A549 (cell line): Measurements from ENCODE around the gene BICDL1. TPM values are rescaled to one million over a fixed set of nuclear protein-coding genes. Genes with fewer than 3 reads are reported as not detected.
A peak's percentile ranks its signal among the peaks of the same experiment; 100 is the strongest.

Experiments used
- ATAC-seq, 2 experiments: fragments of 200-7000 bp in 1 of 2; fragments of >200 bp in 1 of 2; cut with Nextera tagmentation in 1 of 2; cut with Tn5 transposase in 1 of 2; 3 replicates each; pipeline versions ENCODE4 v1.8.0 to v1.9.1; 2018 to 2020; ENCODE audit warnings: mild to moderate bottlenecking in 1 of 2, moderate library complexity in 1 of 2
- CTCF ChIA-PET: fragments of 300-600 bp; sonication (Branson Sonifier 250); formaldehyde crosslinking; extraction: SDS; loops from one replicate; lab custom pipeline; 2021; ENCODE audit warnings: antibody characterized with exemption, inconsistent platforms; lab: Yijun Ruan, JAX
- POLR2A ChIA-PET: fragments of 350-600 bp; formaldehyde crosslinking; extraction: SDS; loops from one replicate; lab custom pipeline; 2021; ENCODE audit warnings: antibody characterized with exemption, inconsistent platforms; lab: Yijun Ruan, JAX
- DNase-seq, 2 experiments: peaks; one replicate each; pipeline versions ENCODE4 v3.0.0 to v3.0.0-alpha.2; 2011 to 2016; ENCODE audit warnings: low read depth in 1 of 2, low spot score in 1 of 2
- FAIRE-seq: peaks from 2 replicates; lab custom pipeline; 2011; peaks lifted over from hg19 to GRCh38; lab: Jason Lieb, UNC
- H3K27ac ChIP-seq, 2 experiments: fragments of >200 bp; sonication (Bioruptor Twin); formaldehyde crosslinking; 3 replicates each; pipeline ENCODE4 v1.5.1; 2016 to 2017
- H3K4me1 ChIP-seq: fragments of >200 bp; sonication (Bioruptor Twin); formaldehyde crosslinking; 3 replicates; pipeline ENCODE4 v1.6.1; 2016
- H3K4me2 ChIP-seq: fragments of >200 bp; sonication (Bioruptor Twin); formaldehyde crosslinking; 3 replicates; pipeline ENCODE4 v1.6.1; 2016
- H3K4me3 ChIP-seq: fragments of >200 bp; sonication (Bioruptor Twin); formaldehyde crosslinking; 3 replicates; pipeline ENCODE4 v1.5.1; 2016
- H3K9me3 ChIP-seq: fragments of >200 bp; sonication (Bioruptor Twin); formaldehyde crosslinking; 3 replicates; pipeline ENCODE4 v1.6.1; 2016
- CBX2 ChIP-seq: fragments of 200-600 bp; sonication (generic); IDR thresholded peaks from 2 replicates; pipeline ENCODE4 v1.6.1; 2016; ENCODE audit warnings: low read depth, mild to moderate bottlenecking, borderline replicate concordance
- CHD2 ChIP-seq: fragments of 150-350 bp; IDR thresholded peaks from 2 replicates; pipeline ENCODE4 v1.6.1; 2014; ENCODE audit warnings: low read length; ENCODE audit not compliant: partially characterized antibody
- EP300 ChIP-seq, 2 experiments: fragments of >200 bp; sonication (Bioruptor Twin); formaldehyde crosslinking; IDR thresholded peaks; 2 replicates in 1 of 2; 3 replicates in 1 of 2; pipeline ENCODE4 v1.6.1; 2016 to 2017
- ESRRA ChIP-seq: fragments of 150-350 bp; IDR thresholded peaks from 2 replicates; pipeline ENCODE4 v1.6.1; 2014; ENCODE audit warnings: mild to moderate bottlenecking, low read length, borderline replicate concordance
- FOSB ChIP-seq: fragments of 250-450 bp; sonication (Bioruptor Pico); IDR thresholded peaks from 2 replicates; pipeline ENCODE4 v1.5.0; 2020; ENCODE audit warnings: mild to moderate bottlenecking, moderate library complexity
- FOSL2 ChIP-seq, 2 experiments: fragments of 450-650 bp in 1 of 2; fragments of >200 bp in 1 of 2; sonication (Bioruptor Twin) in 1 of 2; formaldehyde crosslinking; IDR thresholded peaks; 2 replicates each; pipeline versions ENCODE4 v1.5.0 to v1.6.1; 2016 to 2020; ENCODE audit warnings: mild to moderate bottlenecking in 1 of 2, moderate library complexity in 1 of 2
- FOXS1 ChIP-seq: fragments of 250-450 bp; sonication (Bioruptor Pico); IDR thresholded peaks from 2 replicates; pipeline ENCODE4 v1.5.0; 2020; ENCODE audit warnings: mild to moderate bottlenecking, moderate library complexity
- GATA3 ChIP-seq: IDR thresholded peaks from 2 replicates; pipeline ENCODE4 v1.6.1; 2012; ENCODE audit warnings: borderline replicate concordance
- HDAC2 ChIP-seq: fragments of 200-600 bp; sonication (generic); IDR thresholded peaks from 2 replicates; pipeline ENCODE4 v1.6.1; 2016
- HEYL ChIP-seq: fragments of 250-450 bp; sonication (Bioruptor Pico); IDR thresholded peaks from 2 replicates; pipeline ENCODE4 v1.8.0; 2021; ENCODE audit warnings: mild to moderate bottlenecking, moderate library complexity
- HOXA7 ChIP-seq: fragments of 250-450 bp; sonication (Bioruptor Pico); IDR thresholded peaks from 2 replicates; pipeline ENCODE4 v1.5.0; 2020; ENCODE audit warnings: mild to moderate bottlenecking, moderate library complexity
- JUN ChIP-seq, 2 experiments: fragments of >200 bp; sonication (Bioruptor Twin); formaldehyde crosslinking; IDR thresholded peaks; 2 replicates in 1 of 2; 3 replicates in 1 of 2; pipeline ENCODE4 v1.6.1; 2016 to 2017
- KDM1A ChIP-seq: fragments of 200-600 bp; sonication (generic); IDR thresholded peaks from 2 replicates; pipeline ENCODE4 v1.6.1; 2016; ENCODE audit warnings: low read depth, mild to moderate bottlenecking
- MAZ ChIP-seq: fragments of 150-350 bp; IDR thresholded peaks from 2 replicates; pipeline ENCODE4 v1.6.1; 2014; ENCODE audit warnings: antibody characterized with exemption, low read depth, low read length, borderline replicate concordance
- NFE2L2 ChIP-seq: fragments of 150-350 bp; conservative IDR thresholded peaks from 2 replicates; pipeline ENCODE4 v1.6.1; 2014; ENCODE audit warnings: low read length
- POLR2AphosphoS2 ChIP-seq: conservative IDR thresholded peaks from 2 replicates; pipeline ENCODE4 v1.6.1; 2012; ENCODE audit warnings: low read length, improper control_type of control experiment, inconsistent platforms
- RAD21 ChIP-seq, 2 experiments: fragments of >200 bp in 1 of 2; sonication (Bioruptor Twin) in 1 of 2; formaldehyde crosslinking in 1 of 2; IDR thresholded peaks in 1 of 2; conservative IDR thresholded peaks in 1 of 2; 2 replicates in 1 of 2; 3 replicates in 1 of 2; pipeline ENCODE4 v1.6.1; 2012 to 2018; ENCODE audit warnings: inconsistent platforms in 1 of 2
- RARB ChIP-seq: fragments of 250-450 bp; sonication (Bioruptor Pico); IDR thresholded peaks from 2 replicates; pipeline ENCODE4 v1.8.0; 2021; ENCODE audit warnings: mild to moderate bottlenecking, moderate library complexity
- RFX5 ChIP-seq: fragments of 450-650 bp; IDR thresholded peaks from 2 replicates; pipeline ENCODE4 v1.7.1; 2014; ENCODE audit warnings: antibody characterized with exemption, mild to moderate bottlenecking, moderate library complexity
- SREBF2 ChIP-seq: fragments of 450-650 bp; IDR thresholded peaks from 2 replicates; pipeline ENCODE4 v1.6.1; 2014; ENCODE audit warnings: mild to moderate bottlenecking, moderate library complexity
- TFCP2L1 ChIP-seq: fragments of 250-450 bp; sonication (Bioruptor Pico); IDR thresholded peaks from 2 replicates; pipeline ENCODE4 v1.5.0; 2021; ENCODE audit warnings: mild to moderate bottlenecking
- TP53 ChIP-seq: fragments of 250-450 bp; sonication (Bioruptor Pico); IDR thresholded peaks from 2 replicates; pipeline ENCODE4 v1.5.0; 2021; ENCODE audit warnings: mild to moderate bottlenecking, moderate library complexity
- ZC3H11A ChIP-seq: fragments of 450-650 bp; IDR thresholded peaks from 2 replicates; pipeline ENCODE4 v1.6.1; 2014; ENCODE audit warnings: antibody characterized with exemption, mild to moderate bottlenecking
- WGBS: methylation state at CpG from one replicate; pipeline ENCODE4 v1.1.6; 2017; ENCODE audit errors: missing lambda C conversion rate; 5-methylcytosine and 5-hydroxymethylcytosine counted together
- polyA plus RNA-seq, 4 experiments: library from polyadenylated mRNA; depleted of rRNA in 3 of 4; stranded (reverse); fragments of >200 nt; fragmentation: RNase III in 1 of 4; extraction: RNeasy Plus Mini Kit Qiagen cat#74134 plus additional on column Dnase treatment in 1 of 4; gene quantifications; 2 replicates in 3 of 4; 3 replicates in 1 of 4; pipeline ENCODE4 v1.2.3, GENCODE V29; 2011 to 2017
- TF ChIP-seq, protein P1 (sequence below): IDR thresholded peaks from 2 replicates; pipeline ENCODE4 v1.6.1; 2012; ENCODE audit warnings: low read depth, borderline replicate concordance
- TF ChIP-seq, protein P2 (sequence below): fragments of 150-350 bp; IDR thresholded peaks from 2 replicates; pipeline ENCODE4 v1.6.1; 2014; ENCODE audit warnings: low read depth, mild to moderate bottlenecking, low read length
- TF ChIP-seq, protein P3 (sequence below): IDR thresholded peaks from 2 replicates; pipeline ENCODE4 v1.6.1; 2012
- TF ChIP-seq, protein P4 (sequence below): IDR thresholded peaks from 2 replicates; pipeline ENCODE4 v1.6.1; 2012

The BICDL1 gene
- polyA plus RNA-seq, 2 of the 4 experiments (the other 2 are of a cell fraction) = 3.8 to 4.5 TPM

DNA sequence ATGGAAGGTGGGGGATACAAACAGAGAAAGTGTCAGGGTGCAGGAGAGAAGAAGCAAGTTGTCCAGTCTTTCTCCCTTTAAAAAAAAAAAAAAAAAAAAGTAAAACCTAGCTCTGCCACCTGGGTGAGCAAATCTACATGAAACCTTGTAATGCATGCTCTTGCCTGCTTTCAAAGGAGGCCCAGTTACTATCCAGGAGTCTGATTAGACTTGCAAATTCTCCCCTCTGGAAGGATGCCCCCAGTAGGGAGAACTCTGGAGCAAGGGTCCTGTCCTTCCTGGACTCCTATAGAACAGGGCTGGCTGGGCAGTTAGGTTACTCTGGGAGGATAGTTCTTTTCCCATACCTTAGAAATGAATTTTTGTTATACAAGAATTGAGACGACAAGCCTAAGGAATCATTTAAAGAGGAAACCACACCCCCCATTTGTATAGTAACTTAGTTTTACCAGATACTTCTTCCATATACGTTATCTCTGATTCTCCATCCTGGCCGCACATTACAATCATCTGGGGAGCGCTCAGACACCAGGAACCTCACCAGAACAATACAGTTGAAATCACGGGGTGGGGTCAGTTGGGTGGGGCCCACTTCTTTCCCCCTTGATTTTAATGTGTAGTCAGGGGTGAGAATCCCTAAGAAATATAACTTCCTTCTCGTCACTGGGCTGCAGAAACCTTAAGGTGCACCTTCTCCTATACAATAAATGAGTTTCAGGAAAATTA is 97.0 kb downstream of the BICDL1 start:
- no peaks in the 10 kb centered on the region for H3K9me3 ChIP-seq
- peaks cover 17% of the 10 kb centered on the region for H3K4me1 ChIP-seq
- ChIA-PET POLR2A (interaction anchor here (1.0 to 1.5 kb wide), 4 partner anchors 31 to 115 kb away, joined by 3 to 19 read pairs (median 8); partner anchors contain the start of genes BICDL1, RAB35 and RPLP0), CTCF (interaction anchor here (0.7 to 1.6 kb wide), 9 partner anchors 7 to 157 kb away, joined by 3 to 10 read pairs (median 3); no protein-coding TSS in a partner anchor)
- ATAC-seq (0 out of 6 replicates have a peak, but pooled peaks of 1 of the 2 experiments have one; percentile 5), DNase-seq (no peak), FAIRE-seq (no peak)
- H3K4me3 ChIP-seq = peak overlapping the region; percentile 41
- H3K27ac ChIP-seq = peak overlapping the region; percentile 87 to 89
- H3K4me2 ChIP-seq = peak overlapping the region; percentile 90
- WGBS = 71% methylated on average over 6 of the region's 6 CpGs
- TF ChIP-seq HOXA7 (CRISPR knock-in tag) (no peak), POLR2AphosphoS2 (no peak), JUN (IDR thresholded peaks at IDR 0.05) (no peak), SREBF2 (no peak), CBX2 (no peak), RAD21 (conservative IDR thresholded peaks at IDR 0.05 in 1 of 2, IDR thresholded peaks at IDR 0.05 in 1 of 2) (no peak), CHD2 (no peak), FOSL2 (IDR thresholded peaks at IDR 0.05) (no peak), FOSL2 (CRISPR knock-in tag; IDR thresholded peaks at IDR 0.05) (no peak), ZC3H11A (no peak), HEYL (CRISPR knock-in tag) (no peak), FOSB (CRISPR knock-in tag) (no peak), RFX5 (no peak), GATA3 (no peak), NFE2L2 (no peak), KDM1A (no peak), MAZ (no peak), TFCP2L1 (no peak)
- TF ChIP-seq, protein P1, sequence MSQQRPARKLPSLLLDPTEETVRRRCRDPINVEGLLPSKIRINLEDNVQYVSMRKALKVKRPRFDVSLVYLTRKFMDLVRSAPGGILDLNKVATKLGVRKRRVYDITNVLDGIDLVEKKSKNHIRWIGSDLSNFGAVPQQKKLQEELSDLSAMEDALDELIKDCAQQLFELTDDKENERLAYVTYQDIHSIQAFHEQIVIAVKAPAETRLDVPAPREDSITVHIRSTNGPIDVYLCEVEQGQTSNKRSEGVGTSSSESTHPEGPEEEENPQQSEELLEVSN = no peak
- TF ChIP-seq, protein P2, sequence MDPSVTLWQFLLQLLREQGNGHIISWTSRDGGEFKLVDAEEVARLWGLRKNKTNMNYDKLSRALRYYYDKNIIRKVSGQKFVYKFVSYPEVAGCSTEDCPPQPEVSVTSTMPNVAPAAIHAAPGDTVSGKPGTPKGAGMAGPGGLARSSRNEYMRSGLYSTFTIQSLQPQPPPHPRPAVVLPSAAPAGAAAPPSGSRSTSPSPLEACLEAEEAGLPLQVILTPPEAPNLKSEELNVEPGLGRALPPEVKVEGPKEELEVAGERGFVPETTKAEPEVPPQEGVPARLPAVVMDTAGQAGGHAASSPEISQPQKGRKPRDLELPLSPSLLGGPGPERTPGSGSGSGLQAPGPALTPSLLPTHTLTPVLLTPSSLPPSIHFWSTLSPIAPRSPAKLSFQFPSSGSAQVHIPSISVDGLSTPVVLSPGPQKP = no peak
- TF ChIP-seq, protein P3, sequence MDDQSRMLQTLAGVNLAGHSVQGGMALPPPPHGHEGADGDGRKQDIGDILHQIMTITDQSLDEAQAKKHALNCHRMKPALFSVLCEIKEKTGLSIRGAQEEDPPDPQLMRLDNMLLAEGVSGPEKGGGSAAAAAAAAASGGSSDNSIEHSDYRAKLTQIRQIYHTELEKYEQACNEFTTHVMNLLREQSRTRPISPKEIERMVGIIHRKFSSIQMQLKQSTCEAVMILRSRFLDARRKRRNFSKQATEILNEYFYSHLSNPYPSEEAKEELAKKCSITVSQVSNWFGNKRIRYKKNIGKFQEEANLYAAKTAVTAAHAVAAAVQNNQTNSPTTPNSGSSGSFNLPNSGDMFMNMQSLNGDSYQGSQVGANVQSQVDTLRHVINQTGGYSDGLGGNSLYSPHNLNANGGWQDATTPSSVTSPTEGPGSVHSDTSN = no peak

DNA sequence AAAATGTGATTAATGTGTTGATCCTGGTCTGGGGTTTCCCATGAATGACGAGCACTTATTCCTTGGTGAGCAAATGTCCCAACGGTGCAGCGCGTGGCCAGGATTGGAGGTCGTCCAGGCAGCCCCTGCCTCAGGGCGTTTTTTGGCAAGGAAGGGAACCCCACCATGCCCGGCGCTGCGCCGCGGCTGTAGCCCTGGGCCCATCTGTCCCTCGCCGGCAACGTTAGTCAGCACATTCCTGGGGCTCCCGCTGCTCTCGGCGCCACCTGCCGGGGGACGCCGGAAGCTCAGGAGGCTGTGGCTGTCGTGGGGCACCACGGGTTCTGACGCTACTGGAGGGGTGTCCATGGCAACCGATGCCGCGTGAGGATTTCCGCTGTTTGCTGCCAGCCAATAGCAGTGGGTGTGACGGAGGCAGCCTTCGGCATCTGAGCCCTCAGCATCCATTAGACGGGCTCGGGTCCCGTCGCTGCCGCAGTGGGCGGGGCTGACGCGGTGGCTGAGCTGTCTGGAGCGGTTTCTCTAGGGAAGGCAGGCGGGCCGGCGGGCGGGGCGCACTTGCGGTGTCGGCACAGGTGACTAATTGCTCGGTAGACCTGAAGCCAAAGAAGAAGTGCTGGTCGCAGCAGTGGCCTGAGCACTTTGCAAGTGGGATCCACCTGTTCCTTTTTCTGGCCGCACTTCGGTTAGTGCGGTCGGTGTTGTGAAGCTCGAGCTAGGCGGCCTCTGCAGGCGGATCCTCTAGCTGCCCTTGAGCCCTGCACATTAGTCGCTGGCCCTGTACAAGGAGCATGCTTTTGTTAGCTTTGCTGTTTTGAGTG is 98.0 kb downstream of the BICDL1 start:
- Histone ChIP-seq H3K4me3 (peak overlapping the region; percentile 41), H3K4me2 (peak overlapping the region; percentile 90), H3K4me1 (peaks cover 17% of the 10 kb centered on the region), H3K27ac (peak overlapping the region; percentile 87 to 89), H3K9me3 (no peaks in the 10 kb centered on the region)
- FAIRE-seq (peak; percentile 95), ATAC-seq (peak; percentile 94 to 97), DNase-seq (peak; percentile 99)
- ChIA-PET CTCF (interaction anchor here (0.7 to 1.9 kb wide), 21 partner anchors 8 to 144 kb away, joined by 3 to 10 read pairs (median 3); partner anchors contain the start of gene BICDL1), POLR2A (interaction anchor here (0.5 to 1.5 kb wide), 10 partner anchors 16 to 221 kb away, joined by 3 to 19 read pairs (median 4); partner anchors contain the start of genes BICDL1, RAB35 and RPLP0)
- 4% methylated on average over 44 of the region's 55 CpGs for WGBS
- no peak for TF ChIP-seq RARB
- TF ChIP-seq TP53 (CRISPR knock-in tag) = peak; percentile 86; the same call in 1 of the 2 replicates
- TF ChIP-seq EP300 (IDR thresholded peaks at IDR 0.05) = no peak
- TF ChIP-seq, protein P4, sequence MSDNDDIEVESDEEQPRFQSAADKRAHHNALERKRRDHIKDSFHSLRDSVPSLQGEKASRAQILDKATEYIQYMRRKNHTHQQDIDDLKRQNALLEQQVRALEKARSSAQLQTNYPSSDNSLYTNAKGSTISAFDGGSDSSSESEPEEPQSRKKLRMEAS = peak; percentile 86
- TF ChIP-seq, protein P1 = peak; percentile 60
- no peak for TF ChIP-seq ESRRA
- TF ChIP-seq RAD21 (conservative IDR thresholded peaks at IDR 0.05 in 1 of 2, IDR thresholded peaks at IDR 0.05 in 1 of 2) = peak; percentile 79 to 81
- no peak for TF ChIP-seq FOSL2 (IDR thresholded peaks at IDR 0.05)
- TF ChIP-seq FOSL2 (CRISPR knock-in tag; IDR thresholded peaks at IDR 0.05) = peak; percentile 43; the same call in 1 of the 2 replicates
- TF ChIP-seq, protein P3 = peak; percentile 66
- TF ChIP-seq RFX5 = peak; percentile 90
- TF ChIP-seq FOXS1 (CRISPR knock-in tag) = no peak
- no peak for TF ChIP-seq HDAC2
